ENCODE data around the gene ABCF2.
A peak's percentile ranks its signal among the peaks of the same experiment; 100 is the strongest.

The ABCF2 gene

GRCh38 chr7:151226875-151227782, at the start of gene ABCF2:
ABCF2 (minus strand) TSS chr7:151227205; CDS start chr7:151226458, 747 bp downstream.
- DNase-seq = peak; percentile 97

- DNase-seq = no peak
Observed at GRCh38 chr7:151275813-151276577, 49.0 kb upstream of the ABCF2 start.

GRCh38 chr7:151274936-151275812, 48.2 kb upstream of the ABCF2 start:
- no peak for DNase-seq

GRCh38 chr7:151274396-151274795, 47.4 kb upstream of the ABCF2 start:
- no peak for DNase-seq

- no peak for DNase-seq
Observed at GRCh38 chr7:151273651-151274390, 46.8 kb upstream of the ABCF2 start.

GRCh38 chr7:151272877-151273276, 45.9 kb upstream of the ABCF2 start:
- DNase-seq = no peak

- no peak for DNase-seq
Observed at GRCh38 chr7:151272405-151272804, 45.4 kb upstream of the ABCF2 start.

- no peak for DNase-seq
Observed at GRCh38 chr7:151271699-151272355, 44.8 kb upstream of the ABCF2 start.

- no peak for DNase-seq
Observed at GRCh38 chr7:151269511-151269910, 42.5 kb upstream of the ABCF2 start.

GRCh38 chr7:151265351-151265931, 38.4 kb upstream of the ABCF2 start:
- DNase-seq = no peak

- DNase-seq = no peak
Observed at GRCh38 chr7:151264615-151265014, 37.6 kb upstream of the ABCF2 start.

GRCh38 chr7:151261529-151261928, 34.5 kb upstream of the ABCF2 start:
- no peak for DNase-seq

- DNase-seq = no peak
Observed at GRCh38 chr7:151260883-151261282, 33.9 kb upstream of the ABCF2 start.

- no peak for DNase-seq
Observed at GRCh38 chr7:151260471-151260870, 33.5 kb upstream of the ABCF2 start.

- DNase-seq = no peak
Observed at GRCh38 chr7:151257990-151258389, 31.0 kb upstream of the ABCF2 start.

- no peak for DNase-seq
Observed at GRCh38 chr7:151256410-151257045, 29.5 kb upstream of the ABCF2 start.

GRCh38 chr7:151255390-151255789, 28.4 kb upstream of the ABCF2 start:
- DNase-seq = no peak

GRCh38 chr7:151254851-151255250, 27.8 kb upstream of the ABCF2 start:
- no peak for DNase-seq

GRCh38 chr7:151254316-151254715, 27.3 kb upstream of the ABCF2 start:
- no peak for DNase-seq

- DNase-seq = no peak
Observed at GRCh38 chr7:151252961-151253711, 26.1 kb upstream of the ABCF2 start.
